ENCODE results near the gene HIRIP3. TPM values are rescaled to one million over a fixed set of nuclear protein-coding genes. Genes with fewer than 3 reads are reported as not detected.

The HIRIP3 gene
- total RNA-seq, 1 experiment from 2014 or later = 21.0 TPM

DNA sequence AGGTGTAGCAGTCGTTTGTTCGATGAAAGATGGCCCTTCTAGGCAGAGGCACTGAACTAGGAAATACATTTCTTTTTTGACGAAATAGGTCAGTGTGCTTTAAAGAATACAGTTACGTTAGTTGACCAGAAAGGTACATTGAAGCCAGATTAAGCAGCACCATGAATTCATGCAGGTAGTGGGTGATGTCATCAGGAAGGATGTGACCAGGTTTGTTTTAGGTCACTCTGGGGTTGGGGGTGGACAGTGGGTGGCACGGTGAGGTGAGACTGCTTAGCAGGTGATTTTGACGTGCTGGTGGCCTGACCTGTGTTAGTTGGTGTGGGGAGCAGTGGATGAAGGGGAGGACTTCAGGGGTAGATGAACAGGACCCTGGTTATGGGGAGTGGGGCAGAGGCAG is 4.2 kb upstream of the HIRIP3 start:
- no peak for DNase-seq (ENCODE audit: low read depth)

- no peak for DNase-seq (ENCODE audit: low read depth)
These were observed 1.4 kb upstream of the HIRIP3 start for GRCh38 chr16:29996766-29997250.

DNA sequence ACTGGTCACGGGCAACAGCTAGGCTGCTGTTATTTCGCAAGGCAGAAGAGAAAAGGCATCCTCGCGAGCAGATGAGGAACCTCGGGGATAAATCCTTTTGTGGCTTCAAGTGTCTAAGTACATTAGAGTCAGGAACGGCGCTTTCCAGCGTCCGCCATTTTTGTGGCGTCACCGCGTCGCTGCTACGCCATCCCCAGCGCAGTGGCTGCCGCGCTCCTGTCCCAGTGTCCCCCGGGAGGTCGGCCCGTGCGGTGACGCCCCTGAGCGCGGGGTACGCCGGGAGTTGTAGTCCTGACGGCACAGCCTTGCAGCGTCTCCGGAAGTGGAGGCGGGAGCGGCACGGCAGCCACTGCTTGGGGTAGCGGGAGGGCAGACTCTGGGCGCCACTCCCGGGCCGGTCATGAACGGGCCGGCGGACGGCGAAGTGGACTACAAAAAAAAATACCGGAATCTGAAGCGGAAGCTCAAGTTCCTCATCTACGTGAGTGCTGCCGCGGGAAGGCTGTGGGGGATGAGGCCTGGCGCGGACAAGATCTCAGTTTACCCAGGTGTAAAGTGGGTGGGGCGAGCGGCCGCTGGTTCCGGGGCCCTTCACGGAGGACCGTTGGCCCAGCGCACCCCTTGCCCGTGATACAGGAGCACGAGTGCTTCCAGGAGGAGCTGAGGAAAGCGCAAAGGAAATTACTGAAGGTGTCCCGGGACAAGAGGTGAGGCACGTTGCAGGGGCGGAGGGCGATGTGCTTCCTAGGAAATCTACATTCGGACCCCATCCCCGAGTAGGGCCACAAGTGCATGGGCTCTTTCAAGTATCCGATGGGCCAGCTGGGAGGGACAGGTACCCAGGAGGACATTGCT is 721 bp upstream of the HIRIP3 start, which contains the start of gene INO80E:
Gene INO80E, plus strand, starts transcription at position 331 of the 855 bp plus-strand sequence. Its CDS starts 70 bp downstream, at position 401.
- DNase-seq (ENCODE audit: low read depth) = peak; percentile 92

- peak; percentile 93 for DNase-seq (ENCODE audit: low read depth)
These were observed 655 bp downstream of the HIRIP3 start for GRCh38 chr16:29994600-29995323.

- no peak for DNase-seq (ENCODE audit: low read depth)
These were observed 1.4 kb downstream of the HIRIP3 start for GRCh38 chr16:29993903-29994599.

GRCh38 chr16:29993191-29993902 is 2.1 kb downstream of the HIRIP3 start:
- no peak for DNase-seq (ENCODE audit: low read depth)

DNA sequence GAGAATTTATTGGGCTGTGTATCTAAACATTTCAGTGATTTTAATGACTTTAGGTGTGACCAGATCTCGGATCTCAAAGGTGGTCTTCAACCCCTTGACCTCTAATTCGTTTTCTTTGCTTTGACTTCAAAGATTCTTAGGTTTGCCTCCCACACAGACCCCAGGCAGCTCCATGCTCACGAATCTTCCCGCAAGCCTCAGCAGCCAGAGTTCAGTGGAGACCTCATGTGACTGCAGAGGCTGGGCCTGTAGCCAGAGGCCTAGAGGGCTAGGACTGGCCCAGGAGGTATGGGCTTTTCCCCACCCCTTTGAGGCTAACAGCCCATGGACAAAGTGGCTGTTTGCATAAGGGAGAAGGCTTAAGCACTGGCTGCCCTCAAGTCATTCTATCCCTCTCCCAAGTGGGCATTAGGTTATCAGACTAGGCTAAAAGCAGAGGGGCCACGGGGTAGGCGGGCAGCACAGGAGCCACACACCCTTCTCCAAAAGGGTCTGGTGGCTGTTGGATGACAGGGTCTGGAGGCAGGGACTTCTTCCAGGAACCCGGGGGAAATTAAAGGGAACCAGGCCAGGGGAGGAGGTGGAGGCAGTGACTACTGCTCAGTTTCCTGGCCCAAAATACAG is 3.0 kb downstream of the HIRIP3 start:
- peak; percentile 20 for DNase-seq (ENCODE audit: low read depth)

- no peak for DNase-seq (ENCODE audit: low read depth)
These were observed 3.9 kb downstream of the HIRIP3 start for GRCh38 chr16:29991571-29991904.

GRCh38 chr16:29990883-29991570 is 4.4 kb downstream of the HIRIP3 start:
- no peak for DNase-seq (ENCODE audit: low read depth)

DNA sequence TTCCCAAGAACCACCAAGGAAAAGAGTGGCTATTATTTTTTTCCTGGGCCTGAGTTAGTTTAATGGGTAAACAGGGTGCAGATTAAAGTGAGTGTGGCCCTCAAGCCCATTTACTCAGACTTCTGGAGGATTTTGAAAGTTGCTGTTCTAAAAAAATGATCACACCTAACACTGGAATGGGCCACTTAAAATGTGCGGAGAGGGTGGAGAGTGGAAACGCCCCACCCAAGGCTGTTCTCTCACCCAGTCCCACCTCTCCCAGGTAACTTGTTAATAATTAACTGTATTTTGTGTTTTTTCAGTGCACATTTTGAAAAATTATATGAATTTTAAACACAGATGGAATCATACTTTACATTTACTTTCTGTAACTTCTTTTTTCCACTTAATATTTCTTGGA is 5.4 kb downstream of the HIRIP3 start:
- DNase-seq (ENCODE audit: low read depth) = no peak

GRCh38 chr16:29989111-29989858 is 6.1 kb downstream of the HIRIP3 start:
- no peak for DNase-seq (ENCODE audit: low read depth)

- DNase-seq (ENCODE audit: low read depth) = no peak
These were observed 6.9 kb downstream of the HIRIP3 start for GRCh38 chr16:29988346-29989075.

GRCh38 chr16:29987371-29988085 is 7.9 kb downstream of the HIRIP3 start:
- no peak for DNase-seq (ENCODE audit: low read depth)

DNA sequence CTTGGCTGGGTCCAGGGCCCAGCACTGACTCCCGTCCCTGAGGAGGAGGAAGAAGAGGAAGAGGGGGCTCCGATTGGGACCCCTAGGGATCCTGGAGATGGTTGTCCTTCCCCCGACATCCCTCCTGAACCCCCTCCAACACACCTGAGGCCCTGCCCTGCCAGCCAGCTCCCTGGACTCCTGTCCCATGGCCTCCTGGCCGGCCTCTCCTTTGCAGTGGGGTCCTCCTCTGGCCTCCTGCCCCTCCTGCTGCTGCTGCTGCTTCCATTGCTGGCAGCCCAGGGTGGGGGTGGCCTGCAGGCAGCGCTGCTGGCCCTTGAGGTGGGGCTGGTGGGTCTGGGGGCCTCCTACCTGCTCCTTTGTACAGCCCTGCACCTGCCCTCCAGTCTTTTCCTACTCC is 8.5 kb downstream of the HIRIP3 start:
- DNase-seq (ENCODE audit: low read depth) = no peak

DNA sequence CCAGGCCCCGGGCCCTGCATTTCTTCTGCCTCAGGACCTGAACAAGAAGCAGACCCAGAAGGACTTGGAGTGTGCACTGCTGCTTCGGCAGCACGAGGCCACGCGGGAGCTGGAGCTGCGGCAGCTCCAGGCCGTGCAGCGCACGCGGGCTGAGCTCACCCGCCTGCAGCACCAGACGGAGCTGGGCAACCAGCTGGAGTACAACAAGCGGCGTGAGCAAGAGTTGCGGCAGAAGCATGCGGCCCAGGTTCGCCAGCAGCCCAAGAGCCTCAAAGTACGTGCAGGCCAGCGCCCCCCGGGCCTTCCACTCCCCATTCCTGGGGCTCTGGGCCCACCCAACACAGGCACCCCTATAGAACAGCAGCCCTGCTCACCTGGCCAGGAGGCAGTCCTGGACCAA is 9.2 kb downstream of the HIRIP3 start:
- no peak for DNase-seq (ENCODE audit: low read depth)

DNA sequence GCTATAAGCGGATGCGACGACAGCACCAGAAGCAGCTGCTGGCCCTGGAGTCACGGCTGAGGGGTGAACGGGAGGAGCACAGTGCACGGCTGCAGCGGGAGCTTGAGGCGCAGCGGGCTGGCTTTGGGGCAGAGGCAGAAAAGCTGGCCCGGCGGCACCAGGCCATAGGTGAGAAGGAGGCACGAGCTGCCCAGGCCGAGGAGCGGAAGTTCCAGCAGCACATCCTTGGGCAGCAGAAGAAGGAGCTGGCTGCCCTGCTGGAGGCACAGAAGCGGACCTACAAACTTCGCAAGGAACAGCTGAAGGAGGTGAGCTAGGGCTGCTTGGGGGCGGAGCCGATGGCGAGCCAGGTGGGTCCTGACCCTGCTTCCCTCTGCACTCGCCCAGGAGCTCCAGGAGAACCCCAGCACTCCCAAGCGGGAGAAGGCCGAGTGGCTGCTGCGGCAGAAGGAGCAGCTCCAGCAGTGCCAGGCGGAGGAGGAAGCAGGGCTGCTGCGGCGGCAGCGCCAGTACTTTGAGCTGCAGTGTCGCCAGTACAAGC is 10.1 kb downstream of the HIRIP3 start:
- DNase-seq (ENCODE audit: low read depth) = no peak

DNA sequence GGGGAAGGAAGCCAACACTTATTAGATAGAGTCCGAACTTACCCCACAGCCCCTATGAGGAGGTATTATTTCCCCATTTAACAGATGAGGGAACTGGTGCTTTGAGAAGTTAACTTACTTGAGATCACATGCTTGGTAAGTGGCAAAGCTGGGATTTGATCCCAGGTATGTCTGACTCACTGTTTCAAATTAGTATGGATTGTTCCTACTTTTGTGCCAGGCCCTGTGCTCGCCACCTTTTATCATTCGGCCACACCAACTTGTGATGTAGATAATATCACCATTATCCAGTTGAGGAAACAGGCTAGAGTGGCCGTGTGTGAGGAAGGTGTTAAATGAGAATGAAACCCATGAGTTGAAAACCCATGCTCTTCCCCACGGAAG is 10.7 kb downstream of the HIRIP3 start:
- DNase-seq (ENCODE audit: low read depth) = no peak

GRCh38 chr16:29984137-29984763 is 11.2 kb downstream of the HIRIP3 start:
- no peak for DNase-seq (ENCODE audit: low read depth)
